ENCODE data around the gene RSRC1. TPM values are rescaled to one million over a fixed set of nuclear protein-coding genes. Genes with fewer than 3 reads are reported as not detected.
"Not testable (repeated sequence)": the region's sequence is repeated elsewhere in the genome, so short reads cannot be mapped to it uniquely, and the experiment has no call there.

RSRC1 gene
- total RNA-seq, 1 donor from 2014 or later: 46.9 TPM

GRCh38 chr3:158272081-158272480 lies 162.2 kb downstream of the RSRC1 start:
- intact Hi-C loops (cut with micrococcal nuclease): no loop called here
- no peaks in the 10 kb centered on the region for H3K27me3 Mint-ChIP-seq (ENCODE audit: low read depth)
- H3K36me3 Mint-ChIP-seq (ENCODE audit: low read depth): peaks cover 9% of the 10 kb centered on the region
- no peak overlapping the region for H3K27ac Mint-ChIP-seq
- H3K9me3 Mint-ChIP-seq: peaks cover 12% of the 10 kb centered on the region
- no peak overlapping the region for H3K4me3 Mint-ChIP-seq (ENCODE audit: low read depth)
- no peak for DNase-seq (ENCODE audit: low spot score)
- no peaks in the 10 kb centered on the region for H3K4me1 Mint-ChIP-seq (ENCODE audit: low read depth)

- Mint-ChIP-seq H3K27ac (no peak overlapping the region), H3K27me3 (ENCODE audit: low read depth) (no peaks in the 10 kb centered on the region), H3K9me3 (no peaks in the 10 kb centered on the region), H3K4me1 (ENCODE audit: low read depth) (no peaks in the 10 kb centered on the region), H3K4me3 (ENCODE audit: low read depth) (no peak overlapping the region), H3K36me3 (ENCODE audit: low read depth) (peaks cover 11% of the 10 kb centered on the region)
- DNase-seq (ENCODE audit: low spot score): no peak
- intact Hi-C loops (cut with micrococcal nuclease): no loop called here
These were observed 163.8 kb downstream of the RSRC1 start for GRCh38 chr3:158273656-158274055.

GRCh38 chr3:158278187-158278586 lies 168.3 kb downstream of the RSRC1 start:
- Mint-ChIP-seq H3K4me3 (ENCODE audit: low read depth) (no peak overlapping the region), H3K9me3 (peaks cover 15% of the 10 kb centered on the region), H3K36me3 (ENCODE audit: low read depth) (peaks cover 9% of the 10 kb centered on the region), H3K27ac (no peak overlapping the region), H3K4me1 (ENCODE audit: low read depth) (no peaks in the 10 kb centered on the region), H3K27me3 (ENCODE audit: low read depth) (no peaks in the 10 kb centered on the region)
- intact Hi-C loops (cut with micrococcal nuclease): no loop called here
- no peak for DNase-seq (ENCODE audit: low spot score)

GRCh38 chr3:158279609-158280008 lies 169.7 kb downstream of the RSRC1 start:
- Mint-ChIP-seq H3K27ac (no peak overlapping the region), H3K4me1 (ENCODE audit: low read depth) (no peaks in the 10 kb centered on the region), H3K4me3 (ENCODE audit: low read depth) (no peak overlapping the region), H3K9me3 (peaks cover 15% of the 10 kb centered on the region), H3K27me3 (ENCODE audit: low read depth) (no peaks in the 10 kb centered on the region), H3K36me3 (ENCODE audit: low read depth) (peaks cover 9% of the 10 kb centered on the region)
- intact Hi-C loops (cut with micrococcal nuclease): no loop called here
- DNase-seq (ENCODE audit: low spot score): no peak

GRCh38 chr3:158295771-158296170 lies 185.9 kb downstream of the RSRC1 start:
- Mint-ChIP-seq H3K27me3 (ENCODE audit: low read depth) (no peaks in the 10 kb centered on the region), H3K36me3 (ENCODE audit: low read depth) (no peaks in the 10 kb centered on the region), H3K4me3 (ENCODE audit: low read depth) (no peak overlapping the region), H3K27ac (no peak overlapping the region), H3K9me3 (no peaks in the 10 kb centered on the region), H3K4me1 (ENCODE audit: low read depth) (no peaks in the 10 kb centered on the region)
- DNase-seq (ENCODE audit: low spot score): no peak
- intact Hi-C loops (cut with micrococcal nuclease): no loop called here

GRCh38 chr3:158297940-158298339 lies 188.1 kb downstream of the RSRC1 start:
- intact Hi-C loops (cut with micrococcal nuclease): no loop called here
- no peaks in the 10 kb centered on the region for H3K9me3 Mint-ChIP-seq
- no peak for DNase-seq (ENCODE audit: low spot score)
- no peak overlapping the region for H3K27ac Mint-ChIP-seq
- no peaks in the 10 kb centered on the region for H3K4me1 Mint-ChIP-seq (ENCODE audit: low read depth)
- H3K4me3 Mint-ChIP-seq (ENCODE audit: low read depth): no peak overlapping the region
- H3K27me3 Mint-ChIP-seq (ENCODE audit: low read depth): no peaks in the 10 kb centered on the region
- H3K36me3 Mint-ChIP-seq (ENCODE audit: low read depth): no peaks in the 10 kb centered on the region

- no peaks in the 10 kb centered on the region for H3K36me3 Mint-ChIP-seq (ENCODE audit: low read depth)
These were observed 198.5 kb downstream of the RSRC1 start for GRCh38 chr3:158308236-158308928.

GRCh38 chr3:158312560-158313141 lies 202.8 kb downstream of the RSRC1 start:
- Mint-ChIP-seq H3K36me3 (ENCODE audit: low read depth) (no peaks in the 10 kb centered on the region), H3K4me3 (ENCODE audit: low read depth) (no peak overlapping the region), H3K4me1 (ENCODE audit: low read depth) (no peaks in the 10 kb centered on the region)

More at GRCh38 chr3:158308236-158308928, 198.5 kb downstream of the RSRC1 start:
- H3K27ac Mint-ChIP-seq: no peak overlapping the region
- DNase-seq (ENCODE audit: low spot score): no peak
- H3K4me1 Mint-ChIP-seq (ENCODE audit: low read depth): no peaks in the 10 kb centered on the region
- no peaks in the 10 kb centered on the region for H3K9me3 Mint-ChIP-seq
- intact Hi-C loops (cut with micrococcal nuclease): no loop called here
- H3K4me3 Mint-ChIP-seq (ENCODE audit: low read depth): no peak overlapping the region
- no peaks in the 10 kb centered on the region for H3K27me3 Mint-ChIP-seq (ENCODE audit: low read depth)

GRCh38 chr3:158313338-158313927 lies 203.5 kb downstream of the RSRC1 start:
- H3K36me3 Mint-ChIP-seq (ENCODE audit: low read depth): no peaks in the 10 kb centered on the region

More at GRCh38 chr3:158312560-158313141, 202.8 kb downstream of the RSRC1 start:
- no peaks in the 10 kb centered on the region for H3K27me3 Mint-ChIP-seq (ENCODE audit: low read depth)
- no peak overlapping the region for H3K27ac Mint-ChIP-seq
- intact Hi-C loops (cut with micrococcal nuclease): loop anchor here (1.0 to 10.0 kb wide), 4 partner anchors 202 to 695 kb away; partner anchors contain the start of genes RSRC1 and SHOX2
- no peaks in the 10 kb centered on the region for H3K9me3 Mint-ChIP-seq
- no peak for DNase-seq (ENCODE audit: low spot score)

GRCh38 chr3:158314426-158315357 lies 204.8 kb downstream of the RSRC1 start:
- no peak overlapping the region for H3K27ac Mint-ChIP-seq
- no peaks in the 10 kb centered on the region for H3K4me1 Mint-ChIP-seq (ENCODE audit: low read depth)
- intact Hi-C loops (cut with micrococcal nuclease): loop anchor here (5.0 to 10.0 kb wide), 2 partner anchors 450 to 697 kb away; no protein-coding TSS in a partner anchor
- H3K27me3 Mint-ChIP-seq (ENCODE audit: low read depth): no peaks in the 10 kb centered on the region
- no peaks in the 10 kb centered on the region for H3K9me3 Mint-ChIP-seq
- H3K36me3 Mint-ChIP-seq (ENCODE audit: low read depth): no peaks in the 10 kb centered on the region
- DNase-seq (ENCODE audit: low spot score): no peak
- H3K4me3 Mint-ChIP-seq (ENCODE audit: low read depth): no peak overlapping the region

More at GRCh38 chr3:158313338-158313927, 203.5 kb downstream of the RSRC1 start:
- Mint-ChIP-seq H3K4me3 (ENCODE audit: low read depth) (no peak overlapping the region), H3K27me3 (ENCODE audit: low read depth) (no peaks in the 10 kb centered on the region), H3K9me3 (no peaks in the 10 kb centered on the region), H3K27ac (no peak overlapping the region), H3K4me1 (ENCODE audit: low read depth) (no peaks in the 10 kb centered on the region)
- intact Hi-C loops (cut with micrococcal nuclease): loop anchor here (1.0 to 10.0 kb wide), 4 partner anchors 203 to 696 kb away; partner anchors contain the start of genes RSRC1 and SHOX2
- no peak for DNase-seq (ENCODE audit: low spot score)

GRCh38 chr3:158329696-158330441 lies 220.0 kb downstream of the RSRC1 start:
- H3K27me3 Mint-ChIP-seq (ENCODE audit: low read depth); DNase-seq (ENCODE audit: low spot score); H3K9me3 Mint-ChIP-seq; H3K4me1 Mint-ChIP-seq (ENCODE audit: low read depth); H3K36me3 Mint-ChIP-seq (ENCODE audit: low read depth); intact Hi-C loops (cut with micrococcal nuclease); H3K4me3 Mint-ChIP-seq (ENCODE audit: low read depth); H3K27ac Mint-ChIP-seq: not testable (repeated sequence)

GRCh38 chr3:158330870-158331269 lies 221.0 kb downstream of the RSRC1 start:
- Mint-ChIP-seq H3K36me3 (ENCODE audit: low read depth) (no peaks in the 10 kb centered on the region), H3K27me3 (ENCODE audit: low read depth) (no peaks in the 10 kb centered on the region), H3K27ac (no peak overlapping the region), H3K4me3 (ENCODE audit: low read depth) (no peak overlapping the region), H3K4me1 (ENCODE audit: low read depth) (no peaks in the 10 kb centered on the region), H3K9me3 (peaks cover 5% of the 10 kb centered on the region)
- intact Hi-C loops (cut with micrococcal nuclease): no loop called here
- DNase-seq (ENCODE audit: low spot score): no peak
